Left lung (tissue), 10 donors: ENCODE results near the gene LHFPL3. TPM values are rescaled to one million over a fixed set of nuclear protein-coding genes. Genes with fewer than 3 reads are reported as not detected.

ENCODE experiments used
- ATAC-seq: fragments of 200-7000 bp; cut with Tn5 transposase; one replicate; pipeline ENCODE4 v1.9.1; 2020; ENCODE audit warnings: moderate library complexity
- DNase-seq, 4 donors: peaks; one replicate each; pipeline ENCODE4 v3.0.0-alpha.2; 2013 to 2020
- H3K27ac ChIP-seq, 2 donors: fragments of 200-600 bp; sonication (generic) in 1 of 2; one replicate each; pipeline versions ENCODE4 v1.5.0 to v1.8.0; 2020 to 2021
- H3K27me3 ChIP-seq, 2 donors: fragments of 200-600 bp; sonication (generic) in 1 of 2; one replicate each; pipeline versions ENCODE4 v1.5.0 to v1.8.0; 2020 to 2021
- H3K36me3 ChIP-seq, 2 donors: fragments of 200-600 bp; sonication (generic) in 1 of 2; one replicate each; pipeline versions ENCODE4 v1.5.0 to v1.8.0; 2020 to 2021
- H3K4me1 ChIP-seq, 2 donors: fragments of 200-600 bp; one replicate each; pipeline ENCODE4 v1.8.0; 2021
- H3K4me3 ChIP-seq, 2 donors: fragments of 200-600 bp; sonication (generic) in 1 of 2; one replicate each; pipeline versions ENCODE4 v1.5.0 to v1.8.0; 2020 to 2021; ENCODE audit warnings: mild to moderate bottlenecking in 1 of 2
- H3K9me3 ChIP-seq, 2 donors: fragments of 200-600 bp; sonication (generic) in 1 of 2; one replicate each; pipeline versions ENCODE4 v1.5.0 to v1.8.0; 2020 to 2021
- intact Hi-C, 2 donors: fragments of 100-400 bp; cut with DNase I; formaldehyde crosslinking; loops; one replicate each; pipeline versions ENCODE4 v1.11.2 to v1.14.2; 2022
- polyA plus RNA-seq, 6 donors: library from polyadenylated mRNA; unstranded; fragments of 120-200 nt; gene quantifications; one replicate each; pipeline ENCODE4 v1.2.1, GENCODE V29; 2013; ENCODE audit not compliant: insufficient read length in 6 of 6
- total RNA-seq, 2 donors: library from RNA; stranded (reverse); fragmentation: NEBNext Ultra II Directional; extraction: Animal tissue kit (Norgen Biotek cat#: 25700); gene quantifications; one replicate each; pipeline ENCODE4 v1.2.1, GENCODE V29; 2021
- TF ChIP-seq, protein P1 (sequence below), 2 donors: fragments of 200-600 bp; sonication (generic) in 1 of 2; IDR thresholded peaks; one replicate each; pipeline versions ENCODE4 v1.5.0 to v1.8.0; 2021; ENCODE audit warnings: antibody characterized with exemption in 2 of 2
- donor health status: DM: no; HTN: yes; CAD: no.
- donor health status: DM: no; HTN: no; CAD: no.

Gene LHFPL3
- total and polyA plus RNA-seq, 8 donors: 1.0 to 3.7 (median 2.5) TPM; not detected in 2

DNA sequence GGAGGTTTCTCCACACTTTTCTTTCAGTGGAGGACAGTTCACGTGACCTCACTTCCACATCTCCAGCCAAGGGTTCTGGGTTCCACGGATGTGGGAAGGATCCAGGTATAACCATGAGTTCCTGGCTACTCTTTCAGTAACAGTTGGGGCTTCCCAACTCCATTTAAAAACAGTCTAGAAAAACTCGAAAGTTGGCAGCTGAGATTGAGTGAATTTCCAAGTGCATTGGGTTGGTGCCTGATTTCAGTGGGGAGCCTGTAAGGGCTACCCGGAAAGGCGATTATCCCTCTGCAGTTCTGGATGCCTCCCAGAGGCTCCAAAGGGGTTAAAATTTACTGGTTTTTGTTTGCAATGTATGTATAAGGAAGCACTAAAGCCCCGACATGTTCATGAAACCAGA lies 24.3 kb downstream of the LHFPL3 start:
- Histone ChIP-seq H3K4me1 (no peaks in the 10 kb centered on the region), H3K4me3 (no peak overlapping the region), H3K27ac (no peak overlapping the region), H3K9me3 (no peaks in the 10 kb centered on the region), H3K36me3 (no peaks in the 10 kb centered on the region), H3K27me3 (no peaks in the 10 kb centered on the region)
- intact Hi-C loops: no loop called here
- no peak for ATAC-seq
- no peak for DNase-seq
- TF ChIP-seq, protein P1, sequence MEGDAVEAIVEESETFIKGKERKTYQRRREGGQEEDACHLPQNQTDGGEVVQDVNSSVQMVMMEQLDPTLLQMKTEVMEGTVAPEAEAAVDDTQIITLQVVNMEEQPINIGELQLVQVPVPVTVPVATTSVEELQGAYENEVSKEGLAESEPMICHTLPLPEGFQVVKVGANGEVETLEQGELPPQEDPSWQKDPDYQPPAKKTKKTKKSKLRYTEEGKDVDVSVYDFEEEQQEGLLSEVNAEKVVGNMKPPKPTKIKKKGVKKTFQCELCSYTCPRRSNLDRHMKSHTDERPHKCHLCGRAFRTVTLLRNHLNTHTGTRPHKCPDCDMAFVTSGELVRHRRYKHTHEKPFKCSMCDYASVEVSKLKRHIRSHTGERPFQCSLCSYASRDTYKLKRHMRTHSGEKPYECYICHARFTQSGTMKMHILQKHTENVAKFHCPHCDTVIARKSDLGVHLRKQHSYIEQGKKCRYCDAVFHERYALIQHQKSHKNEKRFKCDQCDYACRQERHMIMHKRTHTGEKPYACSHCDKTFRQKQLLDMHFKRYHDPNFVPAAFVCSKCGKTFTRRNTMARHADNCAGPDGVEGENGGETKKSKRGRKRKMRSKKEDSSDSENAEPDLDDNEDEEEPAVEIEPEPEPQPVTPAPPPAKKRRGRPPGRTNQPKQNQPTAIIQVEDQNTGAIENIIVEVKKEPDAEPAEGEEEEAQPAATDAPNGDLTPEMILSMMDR (IDR thresholded peaks at IDR 0.05): no peak

DNA sequence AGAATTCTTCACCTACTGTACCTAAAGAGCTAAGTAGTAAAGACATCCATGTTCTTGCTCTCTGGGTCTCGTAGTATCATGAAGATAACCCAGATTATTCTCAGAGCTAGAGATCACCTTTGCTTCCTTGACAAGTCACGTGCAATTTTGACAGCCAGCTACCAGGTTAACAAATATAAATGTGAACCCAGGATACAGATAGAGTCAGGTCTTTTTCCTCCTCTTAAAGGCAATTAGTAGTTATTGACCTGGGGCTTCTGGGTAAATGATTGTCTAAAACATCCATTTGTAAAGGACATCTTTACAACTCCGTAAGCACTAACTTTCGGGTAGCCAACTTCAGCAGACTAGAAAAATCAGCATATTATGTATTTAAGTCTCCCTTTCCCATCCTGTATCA lies 28.8 kb downstream of the LHFPL3 start:
- Histone ChIP-seq H3K27ac (no peak overlapping the region), H3K27me3 (no peaks in the 10 kb centered on the region), H3K4me3 (no peak overlapping the region), H3K4me1 (no peaks in the 10 kb centered on the region), H3K9me3 (no peaks in the 10 kb centered on the region), H3K36me3 (no peaks in the 10 kb centered on the region)
- no peak for DNase-seq
- TF ChIP-seq, protein P1 (IDR thresholded peaks at IDR 0.05): no peak
- no peak for ATAC-seq
- intact Hi-C loops: no loop called here

DNA sequence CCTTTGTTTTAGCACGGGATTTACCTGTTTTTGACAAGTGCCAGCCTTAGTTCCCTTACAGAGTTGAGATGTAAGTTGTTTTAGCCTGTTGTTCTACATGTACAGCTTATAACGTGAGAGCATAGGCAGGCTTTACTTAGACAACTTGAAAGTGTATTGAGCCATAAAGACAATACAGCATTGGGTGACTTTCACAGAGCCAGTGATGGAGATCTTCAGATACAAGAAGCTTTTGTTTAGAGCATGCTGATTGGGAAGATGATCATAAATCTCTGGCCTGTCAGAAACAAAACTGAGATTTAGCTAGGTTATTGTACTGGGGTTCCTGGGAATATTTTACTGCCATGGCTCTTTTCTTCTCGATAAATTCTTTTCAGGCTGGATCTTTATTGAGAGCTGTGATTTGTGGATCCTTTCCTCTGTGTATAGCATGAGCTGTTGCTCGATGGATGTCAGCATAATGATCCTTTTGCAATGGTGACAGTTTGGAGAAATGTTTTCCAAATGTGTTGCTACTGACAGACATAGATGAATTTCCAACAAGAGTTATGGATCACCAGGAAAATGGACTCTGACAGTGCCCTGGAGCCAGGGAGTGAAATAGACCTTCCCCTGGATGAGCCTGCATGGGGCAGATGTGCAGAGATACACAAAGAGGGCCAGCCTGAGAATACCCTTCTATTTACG lies 30.2 kb downstream of the LHFPL3 start:
- TF ChIP-seq, protein P1 (IDR thresholded peaks at IDR 0.05): no peak
- Histone ChIP-seq H3K27ac (no peak overlapping the region), H3K9me3 (no peaks in the 10 kb centered on the region), H3K36me3 (no peaks in the 10 kb centered on the region), H3K4me3 (no peak overlapping the region), H3K4me1 (no peaks in the 10 kb centered on the region), H3K27me3 (no peaks in the 10 kb centered on the region)
- DNase-seq (no peak), ATAC-seq (no peak)
- intact Hi-C loops: no loop called here

DNA sequence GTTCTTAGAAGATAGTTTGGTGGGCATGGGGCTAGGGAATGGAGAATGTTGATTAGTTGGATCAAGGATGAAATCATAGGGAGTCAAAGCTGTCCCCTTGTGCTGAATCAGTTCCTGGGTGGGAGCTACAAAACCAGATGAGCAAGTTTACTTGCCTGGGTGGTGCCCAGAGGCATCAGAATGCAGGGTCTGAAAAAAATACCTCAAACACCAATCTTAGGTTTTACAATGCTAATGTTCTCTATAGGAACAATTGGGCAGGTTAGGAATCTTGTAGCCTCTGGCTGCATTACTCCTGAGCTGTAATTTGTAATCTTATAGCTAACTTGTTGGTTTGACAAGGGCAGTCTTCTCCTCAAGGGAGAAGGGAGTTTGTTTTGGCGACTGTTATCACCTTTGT lies 34.4 kb downstream of the LHFPL3 start:
- no peak overlapping the region for H3K4me3 ChIP-seq
- intact Hi-C loops: no loop called here
- H3K27ac ChIP-seq: no peak overlapping the region
- DNase-seq (no peak), ATAC-seq (no peak)
- TF ChIP-seq, protein P1 (IDR thresholded peaks at IDR 0.05): no peak
- H3K36me3 ChIP-seq: no peaks in the 10 kb centered on the region
- H3K27me3 ChIP-seq: no peaks in the 10 kb centered on the region
- no peaks in the 10 kb centered on the region for H3K4me1 ChIP-seq
- no peaks in the 10 kb centered on the region for H3K9me3 ChIP-seq

DNA sequence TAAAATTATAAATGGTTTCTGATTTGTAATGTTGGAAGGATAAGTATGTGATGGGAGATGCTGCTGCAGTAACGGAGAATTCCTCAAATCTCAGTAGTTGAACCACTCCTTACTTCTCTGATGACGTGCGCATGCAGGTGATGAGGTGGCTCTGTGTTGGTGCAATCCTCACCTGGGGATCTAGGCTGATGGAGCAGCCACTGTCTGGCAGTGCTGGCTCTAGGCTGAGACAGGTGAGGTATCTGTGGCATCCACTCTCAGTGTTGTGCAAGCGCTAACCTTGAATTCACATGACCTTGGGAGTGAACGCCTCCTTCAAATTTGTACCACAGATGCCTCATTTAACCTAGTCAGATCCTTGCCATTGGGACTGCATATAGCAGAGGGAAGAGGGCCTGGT lies 35.0 kb downstream of the LHFPL3 start:
- TF ChIP-seq, protein P1 (IDR thresholded peaks at IDR 0.05): no peak
- no peaks in the 10 kb centered on the region for H3K4me1 ChIP-seq
- no peak overlapping the region for H3K4me3 ChIP-seq
- H3K36me3 ChIP-seq: no peaks in the 10 kb centered on the region
- intact Hi-C loops: no loop called here
- H3K9me3 ChIP-seq: no peaks in the 10 kb centered on the region
- DNase-seq (no peak), ATAC-seq (no peak)
- no peaks in the 10 kb centered on the region for H3K27me3 ChIP-seq
- H3K27ac ChIP-seq: no peak overlapping the region
